Transverse colon (tissue), 4 donors: ENCODE data around the gene UBAC2. TPM values are rescaled to one million over a fixed set of nuclear protein-coding genes. Genes with fewer than 3 reads are reported as not detected.
"Not testable (repeated sequence)": the region's sequence is repeated elsewhere in the genome, so short reads cannot be mapped to it uniquely, and the experiment has no call there.

Experiments used
- DNase-seq: peaks from one replicate; pipeline ENCODE4 v3.0.0-alpha.2; 2019
- H3K27ac ChIP-seq, 4 donors: fragments of 200-600 bp; sonication (generic); 2 replicates each; pipeline ENCODE4 v1.5.1; 2016 to 2018; ENCODE audit warnings: inconsistent platforms in 4 of 4
- H3K27me3 ChIP-seq: fragments of 200-600 bp; sonication (generic); 2 replicates; pipeline ENCODE4 v1.5.1; 2017; ENCODE audit warnings: inconsistent platforms
- H3K36me3 ChIP-seq, 4 donors: fragments of 200-600 bp; sonication (generic); 2 replicates each; pipeline ENCODE4 v1.5.1; 2017 to 2019; ENCODE audit warnings: inconsistent platforms in 4 of 4
- H3K4me1 ChIP-seq, 4 donors: fragments of 200-600 bp; sonication (generic); 2 replicates each; pipeline ENCODE4 v1.5.1; 2017 to 2020; ENCODE audit warnings: inconsistent platforms in 4 of 4
- H3K4me3 ChIP-seq, 4 donors: fragments of 200-600 bp; sonication (generic); 1 replicate in 1 of 4; 2 replicates in 3 of 4; pipeline versions ENCODE4 v1.5.1 to v1.6.1; 2017 to 2019; ENCODE audit warnings: inconsistent platforms in 4 of 4
- H3K9me3 ChIP-seq, 2 donors: fragments of 200-600 bp; sonication (generic); 2 replicates each; pipeline ENCODE4 v1.5.1; 2017 to 2019; ENCODE audit warnings: inconsistent platforms in 2 of 2
- CTCF ChIP-seq, 5 experiments: fragments of 200-600 bp in 3 of 5; fragments of 450-650 bp in 2 of 5; sonication (generic) in 3 of 5; IDR thresholded peaks; 1 replicate in 2 of 5; 2 replicates in 3 of 5; pipeline ENCODE4 v1.5.1; 2016 to 2017; ENCODE audit warnings: antibody characterized with exemption in 5 of 5, inconsistent platforms in 3 of 5, mild to moderate bottlenecking in 2 of 5, moderate library complexity in 1 of 5
- EP300 ChIP-seq: sonication (generic); formaldehyde crosslinking; IDR thresholded peaks from one replicate; pipeline ENCODE4 v1.6.1; 2017; ENCODE audit warnings: antibody characterized with exemption, low read depth
- POLR2A ChIP-seq: fragments of 450-650 bp; IDR thresholded peaks from one replicate; pipeline ENCODE4 v1.6.1; 2016; ENCODE audit warnings: antibody characterized with exemption, mild to moderate bottlenecking, moderate library complexity
- POLR2AphosphoS5 ChIP-seq, 3 donors: sonication (generic); formaldehyde crosslinking; IDR thresholded peaks; one replicate each; pipeline ENCODE4 v1.6.1; 2016; ENCODE audit warnings: antibody characterized with exemption in 3 of 3
- WGBS, 2 donors: methylation state at CpG; one replicate each; pipeline ENCODE4 v1.1.5; 2018; ENCODE audit warnings: low coverage in 1 of 2; 5-methylcytosine and 5-hydroxymethylcytosine counted together
- in situ Hi-C, 4 donors: fragments of 200-750 bp; cut with MboI; loops; one replicate each; pipeline versions ENCODE4 v1.15.0 to v1.15.1; 2017; ENCODE audit warnings: low sequenced_read_pairs in 3 of 4, low pct_ligation_motif_present in 1 of 4, low pct_unique_long_range_greater_than_20kb in 1 of 4
- intact Hi-C: fragments of 100-400 bp; cut with DNase I; formaldehyde crosslinking; loops from one replicate; pipeline ENCODE4 v1.15.1; 2023; ENCODE audit warnings: low total_unique reads
- total RNA-seq, 4 donors: library from RNA; depleted of rRNA; stranded (reverse); fragments of >200 nt; gene quantifications; one replicate each; pipeline ENCODE4 v1.1.0, GENCODE V29; 2016

Gene UBAC2
- total RNA-seq, 4 donors from 2014 or later = 34.4 to 77.3 (median 66.5) TPM

GRCh38 chr13:99227331-99227900 is 26.8 kb downstream of the UBAC2 start:
- no peaks in the 10 kb centered on the region for H3K36me3 ChIP-seq
- 85 to 87% methylated on average over 3 to 6 of the region's 6 CpGs for WGBS, 2 donors

GRCh38 chr13:99227909-99228688 is 27.4 kb downstream of the UBAC2 start:
- intact Hi-C loops = no loop called here
- TF ChIP-seq POLR2A (no peak), CTCF (IDR thresholded peaks at IDR 0.05) (no peak), EP300 (no peak), POLR2AphosphoS5 (IDR thresholded peaks at IDR 0.05) (no peak)
- H3K9me3 ChIP-seq = no peaks in the 10 kb centered on the region
- H3K36me3 ChIP-seq = no peaks in the 10 kb centered on the region
- no peak overlapping the region for H3K4me3 ChIP-seq
- H3K27me3 ChIP-seq = no peaks in the 10 kb centered on the region
- H3K4me1 ChIP-seq = peaks cover 4 to 52% (median 13%) of the 10 kb centered on the region in 4 donors
- no peak for DNase-seq
- in situ Hi-C loops = no loop called here
- 81 to 84% methylated on average over 12 to 14 of the region's 15 CpGs for WGBS, 2 donors
- peak overlapping the region in 1 of 4 donors; percentile 47 for H3K27ac ChIP-seq

More at GRCh38 chr13:99227331-99227900, 26.8 kb downstream of the UBAC2 start:
- H3K27ac ChIP-seq = no peak overlapping the region
- no peak overlapping the region for H3K4me3 ChIP-seq
- DNase-seq = no peak
- in situ Hi-C loops (no loop called here), intact Hi-C loops (no loop called here)
- no peak for TF ChIP-seq POLR2A
- no peak for TF ChIP-seq CTCF (IDR thresholded peaks at IDR 0.05)
- no peak for TF ChIP-seq POLR2AphosphoS5 (IDR thresholded peaks at IDR 0.05)
- no peak for TF ChIP-seq EP300
- no peaks in the 10 kb centered on the region for H3K9me3 ChIP-seq
- no peaks in the 10 kb centered on the region for H3K27me3 ChIP-seq
- H3K4me1 ChIP-seq = peaks cover 4 to 54% (median 13%) of the 10 kb centered on the region in 4 donors

GRCh38 chr13:99228737-99229691 is 28.4 kb downstream of the UBAC2 start:
- Histone ChIP-seq H3K4me3 (no peak overlapping the region), H3K27ac (peak overlapping the region in 3 of 4 donors; percentile 14 to 47 (median 32)), H3K4me1 (peaks cover 4 to 45% (median 10%) of the 10 kb centered on the region in 4 donors), H3K27me3 (no peaks in the 10 kb centered on the region), H3K9me3 (no peaks in the 10 kb centered on the region), H3K36me3 (no peaks in the 10 kb centered on the region)
- in situ Hi-C loops (no loop called here), intact Hi-C loops (no loop called here)
- WGBS, 2 donors = 56 to 69% methylated on average over 10 to 13 of the region's 13 CpGs
- no peak for DNase-seq
- TF ChIP-seq POLR2A (no peak), POLR2AphosphoS5 (IDR thresholded peaks at IDR 0.05) (no peak), EP300 (no peak), CTCF (IDR thresholded peaks at IDR 0.05) (no peak)

GRCh38 chr13:99230588-99230987 is 29.9 kb downstream of the UBAC2 start:
- in situ Hi-C loops, DNase-seq, H3K4me3 ChIP-seq, H3K27ac ChIP-seq, H3K9me3 ChIP-seq, intact Hi-C loops, H3K36me3 ChIP-seq, H3K27me3 ChIP-seq: not testable (repeated sequence)
- 79 to 94% methylated on average over 4 to 12 of the region's 12 CpGs for WGBS, 2 donors
- H3K4me1 ChIP-seq = peaks cover 4 to 41% (median 10%) of the 10 kb centered on the region in 4 donors
